Activated CD8-positive, alpha-beta memory T cell treated with anti-CD3 and anti-CD28 coated beads for 4 hours (primary cell): Measurements from ENCODE around the gene COL20A1.
"Not testable (repeated sequence)": the region's sequence is repeated elsewhere in the genome, so short reads cannot be mapped to it uniquely, and the experiment has no call there.

Experiments used
- DNase-seq, 2 donors: peaks; one replicate each; pipeline ENCODE4 v3.0.0-alpha.2; 2020; ENCODE audit warnings: low read depth in 2 of 2

Gene COL20A1

GRCh38 chr20:63292904-63293303 lies at the start of gene COL20A1:
TSS of gene COL20A1 (plus strand) at chr20:63293186. CDS start at chr20:63295108, 1,922 bp downstream.
- DNase-seq, result no peak

GRCh38 chr20:63243604-63244247 lies 49.3 kb upstream of the COL20A1 start:
- DNase-seq, result no peak

- DNase-seq, result no peak
Observed at GRCh38 chr20:63244468-63244867, 48.5 kb upstream of the COL20A1 start.

- DNase-seq, result no peak
Observed at GRCh38 chr20:63246490-63247288, 46.3 kb upstream of the COL20A1 start.

GRCh38 chr20:63247671-63248228 lies 45.2 kb upstream of the COL20A1 start:
- DNase-seq, result no peak

- no peak for DNase-seq
Observed at GRCh38 chr20:63248835-63249591, 44.0 kb upstream of the COL20A1 start.

GRCh38 chr20:63249891-63250290 lies 43.1 kb upstream of the COL20A1 start:
- no peak for DNase-seq

GRCh38 chr20:63251350-63251749 lies 41.6 kb upstream of the COL20A1 start:
- not testable (repeated sequence) for DNase-seq

- no peak for DNase-seq
Observed at GRCh38 chr20:63252284-63252711, 40.7 kb upstream of the COL20A1 start.

GRCh38 chr20:63253065-63253437 lies 39.9 kb upstream of the COL20A1 start:
- DNase-seq, result no peak

GRCh38 chr20:63253438-63254231 lies 39.4 kb upstream of the COL20A1 start:
- DNase-seq, result no peak

- no peak for DNase-seq
Observed at GRCh38 chr20:63254232-63254605, 38.8 kb upstream of the COL20A1 start, which contains the start of gene NKAIN4. TSS of gene NKAIN4 (minus strand) at chr20:63254463. CDS start at chr20:63254450, 13 bp downstream.

GRCh38 chr20:63254606-63255384 lies 38.2 kb upstream of the COL20A1 start:
- no peak for DNase-seq

- DNase-seq, result no peak
Observed at GRCh38 chr20:63255931-63256704, 36.9 kb upstream of the COL20A1 start.

- no peak for DNase-seq
Observed at GRCh38 chr20:63256954-63257353, 36.0 kb upstream of the COL20A1 start.

- DNase-seq, result no peak
Observed at GRCh38 chr20:63257629-63258028, 35.4 kb upstream of the COL20A1 start.

- no peak for DNase-seq
Observed at GRCh38 chr20:63258781-63259180, 34.2 kb upstream of the COL20A1 start.

- DNase-seq, result no peak
Observed at GRCh38 chr20:63259734-63260460, 33.1 kb upstream of the COL20A1 start.

- no peak for DNase-seq
Observed at GRCh38 chr20:63260521-63260920, 32.5 kb upstream of the COL20A1 start.
